ENCODE measurements around the gene BDH1. TPM values are rescaled to one million over a fixed set of nuclear protein-coding genes. Genes with fewer than 3 reads are reported as not detected.

Gene BDH1
- total RNA-seq, 5 donors from 2014 or later (not counting 1 experiment from before 2014, with no cell fraction given): 31.1 to 74.7 (median 68.9) TPM

DNA sequence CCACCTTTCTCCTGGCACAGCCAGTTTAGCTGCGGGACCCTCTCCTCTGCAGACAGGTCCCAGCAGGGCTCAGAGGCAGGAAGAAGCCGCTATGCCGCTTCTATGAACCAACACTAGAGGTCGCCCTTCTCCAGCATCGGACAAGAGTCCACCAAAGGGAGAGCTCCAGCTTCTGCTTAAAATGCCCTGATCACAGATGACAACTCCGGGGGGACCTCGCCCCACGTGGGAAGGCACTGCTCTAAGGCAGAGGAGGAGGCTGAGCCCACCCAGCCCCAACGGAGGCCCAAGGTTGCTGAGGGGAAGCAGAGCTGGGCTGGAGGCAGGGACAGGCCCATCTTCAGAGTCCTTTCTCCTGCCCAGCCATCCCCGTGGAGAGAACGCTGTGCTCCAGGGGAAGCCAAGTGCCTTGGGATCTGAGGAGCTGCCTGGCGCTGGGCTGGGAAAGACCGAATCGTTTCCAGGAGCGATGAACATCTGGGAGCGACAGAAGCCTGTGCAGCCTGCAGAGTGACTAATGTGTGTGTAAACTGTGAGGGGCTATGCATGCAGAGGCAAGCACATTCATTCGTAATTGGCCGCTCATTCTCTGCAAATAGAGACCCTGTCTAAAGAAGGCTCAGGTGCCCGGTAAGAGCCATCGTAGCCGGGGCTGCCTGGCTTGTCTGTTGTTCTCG is 43.5 kb upstream of the BDH1 start:
- peaks cover 0 to 9% of the 10 kb centered on the region in 2 experiments for H3K4me1 ChIP-seq (ENCODE audit: control insufficient read depth in 1 of 2, extremely low read depth in 1 of 2, insufficient read depth in 2 of 2, low read length in 2 of 2)
- H3K36me3 Mint-ChIP-seq: no peaks in the 10 kb centered on the region
- H3K27me3 Mint-ChIP-seq: no peaks in the 10 kb centered on the region
- POLR2A ChIA-PET: interaction anchor here (0.6 kb wide), 2 partner anchors 11 to 23 kb away, joined by 3 to 16 read pairs; no protein-coding TSS in a partner anchor
- ATAC-seq (replicated peaks in 1 of 4) (peak; percentile 92 to 99 (median 98)), DNase-seq (peak; percentile 54 to 87 (median 71))
- H3K4me1 Mint-ChIP-seq: peaks cover 4 to 7% (median 4%) of the 10 kb centered on the region in 3 donors
- H3K27ac Mint-ChIP-seq: peak overlapping the region in 1 of 2 donors; percentile 44
- no peaks in the 10 kb centered on the region for H3K9me3 Mint-ChIP-seq
- WGBS (ENCODE audit: insufficient coverage): 38% methylated on average over 18 of the region's 22 CpGs
- no peak overlapping the region for H3K27ac ChIP-seq (ENCODE audit: low read length)
- CTCF ChIA-PET: interaction anchor here (0.6 to 1.9 kb wide), 9 partner anchors 8 to 71 kb away, joined by 3 to 18 read pairs (median 3); no protein-coding TSS in a partner anchor
- no peaks in the 10 kb centered on the region for H3K36me3 ChIP-seq (ENCODE audit: control insufficient read depth in 2 of 2, extremely low read depth in 1 of 2, insufficient read depth in 1 of 2, low read length in 1 of 2)
- no peak overlapping the region for H3K4me3 Mint-ChIP-seq
- H3K9me3 ChIP-seq: no peaks in the 10 kb centered on the region
- H3K4me3 ChIP-seq (ENCODE audit: control insufficient read depth in 1 of 2, extremely low read depth in 1 of 2, low read length in 1 of 2): no peak overlapping the region
- peaks cover 0 to 2% of the 10 kb centered on the region in 2 experiments for H3K27me3 ChIP-seq (replicated peaks in 1 of 2; ENCODE audit: control insufficient read depth in 2 of 2, extremely low read depth in 1 of 2, insufficient read depth in 2 of 2, low read length in 1 of 2)

GRCh38 chr3:197598404-197598980 is 42.7 kb upstream of the BDH1 start:
- peaks cover 5 to 7% (median 6%) of the 10 kb centered on the region in 3 donors for H3K4me1 Mint-ChIP-seq
- 79% methylated on average over 13 of the region's 15 CpGs for WGBS (ENCODE audit: insufficient coverage)
- no peaks in the 10 kb centered on the region for H3K36me3 Mint-ChIP-seq
- ChIA-PET CTCF (interaction anchor here (1.0 to 1.9 kb wide), 5 partner anchors 10 to 34 kb away, joined by 3 to 18 read pairs (median 3); no protein-coding TSS in a partner anchor), POLR2A (interaction anchor here in 1 of 2 donors (0.6 kb wide), 1 partner anchor 12 kb away, joined by 16 read pairs; no protein-coding TSS in a partner anchor)
- no peak for DNase-seq
- H3K27me3 ChIP-seq (replicated peaks in 1 of 2; ENCODE audit: control insufficient read depth in 2 of 2, extremely low read depth in 1 of 2, insufficient read depth in 2 of 2, low read length in 1 of 2): peaks cover 0 to 2% of the 10 kb centered on the region in 2 experiments
- H3K9me3 Mint-ChIP-seq: no peaks in the 10 kb centered on the region
- no peak overlapping the region for H3K27ac Mint-ChIP-seq
- no peak overlapping the region for H3K4me3 ChIP-seq (ENCODE audit: control insufficient read depth in 1 of 2, extremely low read depth in 1 of 2, low read length in 1 of 2)
- no peak overlapping the region for H3K4me3 Mint-ChIP-seq
- peaks cover 0 to 9% of the 10 kb centered on the region in 2 experiments for H3K4me1 ChIP-seq (ENCODE audit: control insufficient read depth in 1 of 2, extremely low read depth in 1 of 2, insufficient read depth in 2 of 2, low read length in 2 of 2)
- no peaks in the 10 kb centered on the region for H3K9me3 ChIP-seq
- no peaks in the 10 kb centered on the region for H3K27me3 Mint-ChIP-seq
- H3K27ac ChIP-seq (ENCODE audit: low read length): no peak overlapping the region
- no peaks in the 10 kb centered on the region for H3K36me3 ChIP-seq (ENCODE audit: control insufficient read depth in 2 of 2, extremely low read depth in 1 of 2, insufficient read depth in 1 of 2, low read length in 1 of 2)
- no peak for ATAC-seq (replicated peaks in 1 of 4)

DNA sequence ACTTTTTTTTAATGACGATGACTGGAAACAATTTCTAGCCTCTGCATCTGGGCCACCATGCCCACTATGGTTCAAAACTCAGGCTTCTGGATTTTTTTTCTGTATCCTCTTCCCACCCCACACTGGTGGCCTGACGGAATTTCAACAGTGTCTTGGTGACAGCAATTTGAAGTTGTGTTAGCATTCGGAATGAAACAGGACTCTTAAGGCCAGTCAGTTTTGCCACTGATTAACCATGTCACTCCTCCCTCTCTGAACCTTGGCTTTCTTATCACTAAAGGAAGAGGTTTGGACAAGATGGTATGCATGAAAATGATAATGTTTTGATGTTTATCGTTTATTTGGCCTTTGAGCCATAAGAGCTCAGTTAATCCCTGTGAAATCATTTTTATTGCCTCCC is 41.6 kb upstream of the BDH1 start:
- no peak for DNase-seq
- Mint-ChIP-seq H3K9me3 (no peaks in the 10 kb centered on the region), H3K27me3 (no peaks in the 10 kb centered on the region), H3K36me3 (no peaks in the 10 kb centered on the region), H3K4me3 (no peak overlapping the region), H3K27ac (no peak overlapping the region), H3K4me1 (peaks cover 14 to 17% (median 15%) of the 10 kb centered on the region in 3 donors)
- ChIA-PET CTCF (interaction anchor here in 1 of 2 donors (1.2 kb wide), 1 partner anchor 9 kb away, joined by 3 read pairs; no protein-coding TSS in a partner anchor), POLR2A (no interaction called here)
- H3K27ac ChIP-seq (ENCODE audit: low read length): no peak overlapping the region
- H3K4me1 ChIP-seq (ENCODE audit: control insufficient read depth in 1 of 2, extremely low read depth in 1 of 2, insufficient read depth in 2 of 2, low read length in 2 of 2): peaks cover 0 to 9% of the 10 kb centered on the region in 2 experiments
- no peak overlapping the region for H3K4me3 ChIP-seq (ENCODE audit: control insufficient read depth in 1 of 2, extremely low read depth in 1 of 2, low read length in 1 of 2)
- no peaks in the 10 kb centered on the region for H3K9me3 ChIP-seq
- no peak for ATAC-seq (replicated peaks in 1 of 4)
- peaks cover 0 to 2% of the 10 kb centered on the region in 2 experiments for H3K27me3 ChIP-seq (replicated peaks in 1 of 2; ENCODE audit: control insufficient read depth in 2 of 2, extremely low read depth in 1 of 2, insufficient read depth in 2 of 2, low read length in 1 of 2)
- no peaks in the 10 kb centered on the region for H3K36me3 ChIP-seq (ENCODE audit: control insufficient read depth in 2 of 2, extremely low read depth in 1 of 2, insufficient read depth in 1 of 2, low read length in 1 of 2)
- WGBS (ENCODE audit: insufficient coverage): 100% methylated on average over 1 of the region's 4 CpGs

- ChIA-PET CTCF (no interaction called here), POLR2A (no interaction called here)
- ATAC-seq (replicated peaks in 1 of 4) (no peak), DNase-seq (no peak)
- Histone ChIP-seq H3K4me1 (ENCODE audit: control insufficient read depth in 1 of 2, extremely low read depth in 1 of 2, insufficient read depth in 2 of 2, low read length in 2 of 2) (peaks cover 1 to 9% of the 10 kb centered on the region in 2 experiments), H3K27ac (ENCODE audit: low read length) (no peak overlapping the region), H3K4me3 (ENCODE audit: control insufficient read depth in 1 of 2, extremely low read depth in 1 of 2, low read length in 1 of 2) (no peak overlapping the region), H3K9me3 (no peaks in the 10 kb centered on the region), H3K36me3 (ENCODE audit: control insufficient read depth in 2 of 2, extremely low read depth in 1 of 2, insufficient read depth in 1 of 2, low read length in 1 of 2) (no peaks in the 10 kb centered on the region), H3K27me3 (replicated peaks in 1 of 2; ENCODE audit: control insufficient read depth in 2 of 2, extremely low read depth in 1 of 2, insufficient read depth in 2 of 2, low read length in 1 of 2) (peaks cover 0 to 5% of the 10 kb centered on the region in 2 experiments)
- Mint-ChIP-seq H3K4me3 (no peak overlapping the region), H3K27ac (no peak overlapping the region), H3K9me3 (no peaks in the 10 kb centered on the region), H3K27me3 (no peaks in the 10 kb centered on the region), H3K4me1 (peaks cover 22 to 27% (median 26%) of the 10 kb centered on the region in 3 donors), H3K36me3 (no peaks in the 10 kb centered on the region)
- WGBS (ENCODE audit: insufficient coverage): 90% methylated on average over 2 of the region's 12 CpGs
These were observed 39.9 kb upstream of the BDH1 start for GRCh38 chr3:197595470-197596185.

- no peaks in the 10 kb centered on the region for H3K36me3 Mint-ChIP-seq
- no peaks in the 10 kb centered on the region for H3K36me3 ChIP-seq (ENCODE audit: control insufficient read depth in 2 of 2, extremely low read depth in 1 of 2, insufficient read depth in 1 of 2, low read length in 1 of 2)
- peaks cover 0 to 3% of the 10 kb centered on the region in 2 experiments for H3K4me1 ChIP-seq (ENCODE audit: control insufficient read depth in 1 of 2, extremely low read depth in 1 of 2, insufficient read depth in 2 of 2, low read length in 2 of 2)
- no peak overlapping the region for H3K27ac ChIP-seq (ENCODE audit: low read length)
- ATAC-seq (replicated peaks in 1 of 4) (no peak), DNase-seq (no peak)
- H3K9me3 Mint-ChIP-seq: no peaks in the 10 kb centered on the region
- POLR2A ChIA-PET: no interaction called here
- 91% methylated on average over 5 of the region's 9 CpGs for WGBS (ENCODE audit: insufficient coverage)
- H3K4me3 ChIP-seq (ENCODE audit: control insufficient read depth in 1 of 2, extremely low read depth in 1 of 2, low read length in 1 of 2): no peak overlapping the region
- no peaks in the 10 kb centered on the region for H3K27me3 Mint-ChIP-seq
- peak overlapping the region in 1 of 3 donors; percentile 48 for H3K4me3 Mint-ChIP-seq
- CTCF ChIA-PET: no interaction called here
- H3K27me3 ChIP-seq (replicated peaks in 1 of 2; ENCODE audit: control insufficient read depth in 2 of 2, extremely low read depth in 1 of 2, insufficient read depth in 2 of 2, low read length in 1 of 2): peaks cover 0 to 5% of the 10 kb centered on the region in 2 experiments
- peaks cover 19 to 23% (median 20%) of the 10 kb centered on the region in 3 donors for H3K4me1 Mint-ChIP-seq
- H3K27ac Mint-ChIP-seq: peak overlapping the region in 1 of 2 donors; percentile 46
- no peaks in the 10 kb centered on the region for H3K9me3 ChIP-seq
These were observed 37.2 kb upstream of the BDH1 start for GRCh38 chr3:197593046-197593380.

DNA sequence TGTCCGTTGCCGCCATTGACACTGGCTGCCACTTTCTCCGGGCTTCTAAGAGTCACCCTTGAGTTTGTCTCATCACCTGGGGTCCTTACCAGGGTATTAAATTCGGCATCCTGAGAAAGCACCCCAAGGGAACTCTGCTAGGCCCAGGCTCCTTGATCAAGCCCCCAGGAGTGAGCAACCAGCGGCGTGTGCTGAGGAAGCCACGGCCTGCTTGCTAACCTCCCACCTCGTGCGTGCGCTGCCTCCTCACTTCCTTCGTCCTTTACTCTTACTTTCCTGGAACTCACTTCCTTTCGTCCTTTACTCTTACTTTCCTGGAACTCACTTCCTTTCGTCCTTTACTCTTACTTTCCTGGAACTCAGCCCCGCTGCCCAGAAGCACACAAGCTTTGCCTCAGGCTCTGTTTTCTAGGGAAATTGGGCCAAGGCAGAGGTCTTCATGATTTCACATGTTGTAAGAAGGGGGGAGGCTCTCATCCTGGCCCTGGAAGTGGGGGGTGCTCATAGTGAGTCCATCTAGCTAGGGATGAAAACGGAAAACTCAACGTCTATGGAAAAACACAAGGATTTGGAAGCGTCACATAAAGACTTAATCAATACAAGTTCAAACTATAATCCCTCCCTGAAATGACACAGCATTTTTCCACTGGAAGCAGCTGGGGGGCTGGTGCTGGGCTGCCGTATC is 36.7 kb upstream of the BDH1 start:
- ChIA-PET CTCF (no interaction called here), POLR2A (no interaction called here)
- Mint-ChIP-seq H3K4me3 (peak overlapping the region in 1 of 3 donors; percentile 48), H3K4me1 (peaks cover 19 to 23% (median 20%) of the 10 kb centered on the region in 3 donors), H3K27ac (peak overlapping the region; percentile 7 to 87), H3K27me3 (no peaks in the 10 kb centered on the region), H3K9me3 (no peaks in the 10 kb centered on the region), H3K36me3 (no peaks in the 10 kb centered on the region)
- Histone ChIP-seq H3K9me3 (no peaks in the 10 kb centered on the region), H3K4me3 (ENCODE audit: control insufficient read depth in 1 of 2, extremely low read depth in 1 of 2, low read length in 1 of 2) (no peak overlapping the region), H3K27me3 (replicated peaks in 1 of 2; ENCODE audit: control insufficient read depth in 2 of 2, extremely low read depth in 1 of 2, insufficient read depth in 2 of 2, low read length in 1 of 2) (peaks cover 0 to 5% of the 10 kb centered on the region in 2 experiments), H3K4me1 (ENCODE audit: control insufficient read depth in 1 of 2, extremely low read depth in 1 of 2, insufficient read depth in 2 of 2, low read length in 2 of 2) (peaks cover 0 to 3% of the 10 kb centered on the region in 2 experiments), H3K36me3 (ENCODE audit: control insufficient read depth in 2 of 2, extremely low read depth in 1 of 2, insufficient read depth in 1 of 2, low read length in 1 of 2) (no peaks in the 10 kb centered on the region), H3K27ac (ENCODE audit: low read length) (no peak overlapping the region)
- WGBS (ENCODE audit: insufficient coverage): 71% methylated on average over 10 of the region's 18 CpGs
- peak in 2 of 4 experiments; percentile 61 to 78 for ATAC-seq (replicated peaks in 1 of 4)
- peak in 1 of 35 experiments; percentile 1 for DNase-seq
